CD1c-positive myeloid dendritic cell (primary cell): Measurements from ENCODE around the gene DNAH17.
A peak's percentile ranks its signal among the peaks of the same experiment; 100 is the strongest.
"Not testable (repeated sequence)": the region's sequence is repeated elsewhere in the genome, so short reads cannot be mapped to it uniquely, and the experiment has no call there.

Experiments used
- DNase-seq: peaks from one replicate; pipeline ENCODE4 v3.0.0-alpha.2; 2016; ENCODE audit errors: extremely low spot score

Gene DNAH17

DNA sequence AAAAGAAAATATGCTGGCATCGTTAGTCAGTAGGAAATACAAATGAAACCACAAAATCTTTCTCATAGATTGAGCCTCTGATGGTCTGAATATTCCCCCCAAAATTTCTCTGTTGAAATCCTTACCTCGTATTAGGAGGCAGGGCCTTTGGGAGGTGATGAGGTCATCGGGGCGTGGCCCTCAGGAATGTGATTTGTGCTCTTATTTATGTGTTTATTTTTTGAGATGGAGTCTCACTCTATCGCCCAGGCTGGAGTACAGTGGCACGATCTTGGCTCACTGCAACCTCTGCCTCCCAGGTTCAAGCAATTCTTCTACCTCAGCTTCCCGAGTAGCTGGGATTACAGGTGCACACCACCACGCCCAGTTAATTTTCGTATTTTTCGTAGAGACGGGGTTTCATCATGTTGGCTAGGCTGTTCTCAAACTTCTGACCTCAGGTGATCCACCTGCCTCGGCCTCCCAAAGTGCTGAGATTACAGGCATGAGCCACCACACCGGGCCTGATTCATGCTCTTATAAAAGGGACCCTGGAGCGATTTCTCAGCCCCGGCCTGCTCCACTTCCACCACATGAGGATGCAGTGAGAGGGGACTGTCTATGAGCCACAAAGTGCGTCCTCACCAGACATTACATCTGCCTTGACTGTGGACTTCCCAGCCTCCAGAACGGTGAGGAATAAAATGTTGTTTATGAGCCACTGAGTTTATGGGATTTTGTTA, 53.1 kb downstream of the DNAH17 start:
- no peak for DNase-seq

DNA sequence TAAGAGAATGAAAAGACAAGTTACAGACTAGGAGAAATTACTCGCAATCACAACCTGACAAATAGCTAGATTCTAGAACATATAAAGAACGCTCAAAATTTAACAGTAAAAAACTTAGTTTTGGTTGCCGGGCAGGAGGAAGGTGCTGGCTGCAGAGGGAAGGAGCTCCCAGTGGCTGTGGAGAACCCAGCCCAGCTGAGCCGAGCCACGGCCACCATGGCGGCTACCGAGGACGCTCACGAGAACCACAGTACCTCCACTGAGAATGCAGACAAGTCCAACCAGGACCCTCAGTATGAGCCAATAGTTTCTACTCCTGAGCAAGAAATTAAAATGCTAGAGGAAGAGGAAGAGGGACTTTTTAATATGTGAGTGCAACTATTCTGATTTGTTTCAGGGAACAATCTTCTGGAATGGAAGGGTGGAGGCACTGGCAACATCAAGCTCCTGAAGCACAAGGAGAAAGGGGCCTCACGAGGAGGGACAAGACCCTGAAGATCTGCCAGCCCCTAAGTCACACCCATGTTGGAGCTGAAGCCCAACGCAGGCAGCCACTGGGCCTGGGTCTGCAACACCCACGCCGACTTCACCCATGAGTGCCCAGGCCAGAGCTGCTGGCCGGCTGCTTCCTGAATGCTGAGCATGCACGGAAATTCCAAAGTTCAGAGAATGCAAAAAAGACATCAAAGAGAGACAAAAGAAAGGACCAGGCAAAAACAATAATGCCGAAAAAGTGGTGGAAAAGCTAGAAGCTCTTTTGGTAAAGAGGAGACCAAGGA, 55.0 kb downstream of the DNAH17 start:
- DNase-seq: no peak

DNA sequence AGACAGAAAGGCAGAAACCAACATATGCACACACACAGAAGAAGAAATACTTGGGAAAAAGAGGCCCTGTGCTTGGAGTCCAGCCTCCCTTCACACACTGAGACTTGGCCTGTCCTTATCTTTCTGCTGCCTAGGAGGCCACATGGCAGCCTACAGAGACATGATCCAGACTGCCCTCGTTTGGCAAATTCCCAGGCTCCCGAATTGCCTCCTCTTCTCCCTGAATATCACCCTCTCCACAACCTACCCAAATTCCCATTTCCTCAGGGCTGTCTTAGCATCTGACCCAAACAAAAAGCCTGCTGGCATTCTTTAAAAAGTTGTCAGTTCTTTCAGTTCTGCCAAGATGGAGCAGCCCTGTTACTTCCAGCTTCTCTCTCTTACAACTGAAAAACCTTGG, 59.8 kb downstream of the DNAH17 start:
- no peak for DNase-seq

DNA sequence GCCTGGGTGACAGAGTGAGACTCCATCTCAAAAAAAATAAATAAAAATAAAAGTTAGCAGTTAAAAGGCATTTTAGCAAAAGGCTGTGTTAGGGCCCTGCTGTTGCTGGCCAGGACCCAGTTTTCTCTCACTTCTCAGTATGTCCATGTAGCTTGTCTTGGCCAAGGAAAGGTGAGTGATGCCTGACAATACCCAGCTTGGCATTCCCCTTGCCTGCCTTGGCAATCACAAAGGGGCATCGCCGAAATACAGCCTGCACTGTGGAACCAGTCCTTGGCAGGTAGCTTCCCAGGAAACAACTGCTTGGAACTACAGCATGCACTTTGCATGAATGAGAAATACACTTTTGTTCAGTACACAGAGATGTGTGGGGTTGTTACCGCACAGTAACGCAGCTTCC, 61.7 kb downstream of the DNAH17 start:
- DNase-seq: no peak

DNA sequence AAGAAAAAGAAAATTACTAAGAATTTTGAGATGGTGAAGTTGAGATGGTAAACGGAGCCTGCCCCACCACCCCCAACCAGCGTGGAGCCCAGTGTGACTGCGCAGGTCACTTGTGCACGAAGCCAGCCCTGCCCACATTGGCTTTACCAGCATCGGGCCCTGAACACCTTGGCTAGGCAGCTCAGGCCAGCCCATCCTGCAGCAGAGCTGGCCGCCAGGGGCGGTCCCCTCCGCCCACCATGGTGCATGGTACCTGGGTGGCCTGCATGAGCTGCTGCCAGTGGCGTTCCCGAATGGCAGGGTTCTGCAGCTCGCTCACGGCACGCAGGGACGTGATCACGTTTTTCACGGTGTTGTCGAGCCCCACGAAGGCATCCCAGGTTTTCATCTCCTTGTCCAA, 62.7 kb downstream of the DNAH17 start:
- DNase-seq: no peak

DNA sequence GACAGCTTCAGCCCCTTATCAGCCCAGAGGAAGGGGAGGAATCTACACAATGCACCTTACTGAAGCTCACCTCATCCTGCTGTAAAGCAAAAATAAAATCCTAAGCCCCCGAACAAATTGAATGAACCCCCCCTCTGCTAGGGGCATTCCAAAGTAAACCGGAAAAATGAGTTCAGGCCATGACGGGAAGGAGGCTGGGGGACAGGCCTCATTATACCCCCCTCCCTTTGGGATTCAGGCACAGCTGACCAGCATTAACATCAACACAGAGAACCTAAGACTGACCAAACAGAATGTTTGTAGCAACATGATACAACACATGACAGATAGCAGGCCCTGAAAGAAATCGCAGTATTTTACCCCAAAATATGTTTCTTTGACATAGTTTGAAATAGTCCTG, 64.2 kb downstream of the DNAH17 start:
- no peak for DNase-seq

DNA sequence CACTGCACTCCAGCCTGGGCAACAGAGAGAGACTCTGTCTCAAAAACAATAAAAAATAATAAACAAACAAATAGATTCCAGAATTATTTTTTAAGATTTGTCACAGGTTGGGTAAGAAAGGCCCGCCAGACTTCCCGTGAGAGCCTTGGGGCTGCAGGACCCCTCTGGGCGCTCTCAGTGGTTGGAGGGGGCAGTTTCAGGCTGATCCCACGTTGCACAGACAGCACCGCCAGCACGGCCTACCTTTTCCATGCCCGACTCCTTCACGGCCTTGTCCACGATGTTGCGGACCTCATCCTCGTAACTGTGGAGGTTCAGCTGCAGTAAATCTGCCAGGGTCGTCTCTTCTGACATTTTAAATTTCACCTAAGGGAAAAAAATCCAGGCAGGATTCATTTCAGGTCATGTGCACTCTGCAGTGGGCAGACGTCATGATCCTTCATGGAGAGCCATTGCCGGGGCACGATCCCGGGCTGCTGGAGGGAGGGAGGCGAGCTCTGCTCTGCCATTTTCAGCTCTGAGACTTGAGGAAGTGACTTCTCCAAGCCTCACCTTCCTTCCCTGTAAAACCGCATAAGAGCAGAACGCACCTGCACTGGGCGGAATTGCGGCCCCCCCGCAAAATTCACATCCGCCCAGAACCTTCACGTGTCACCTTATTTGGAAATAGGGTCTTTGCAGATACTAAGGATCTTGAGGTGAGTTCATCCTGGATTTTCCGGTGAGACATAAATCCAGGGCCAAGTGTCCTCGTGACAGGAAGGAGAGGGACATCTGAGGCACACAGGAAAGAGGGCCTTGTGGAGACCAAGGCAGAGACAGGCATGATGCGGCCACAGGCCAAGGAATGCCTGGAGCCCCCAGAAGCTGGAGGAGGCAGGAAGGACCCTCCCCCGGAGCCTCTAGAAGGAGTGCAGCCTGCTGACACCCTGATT, 66.8 kb downstream of the DNAH17 start:
- no peak for DNase-seq

DNA sequence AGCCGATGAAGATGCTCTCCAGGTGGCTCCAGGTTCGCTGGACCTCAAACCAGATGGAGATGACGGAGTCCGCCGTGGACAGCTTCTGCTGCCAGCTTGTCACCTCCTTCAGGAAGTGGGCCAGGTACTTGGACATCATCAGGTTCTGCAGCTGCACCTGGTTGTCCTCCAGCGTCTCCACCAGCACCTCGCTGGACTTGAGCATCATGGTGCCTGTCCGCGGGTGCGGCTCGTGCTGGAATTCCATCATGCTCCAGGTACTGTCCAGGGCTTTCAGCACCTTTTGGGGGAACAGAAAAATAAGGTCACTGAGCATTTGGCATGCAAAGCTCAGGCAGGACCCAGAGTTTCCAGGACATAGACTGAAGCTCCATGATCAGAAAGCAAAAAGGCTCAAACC, 69.7 kb downstream of the DNAH17 start:
- no peak for DNase-seq

DNA sequence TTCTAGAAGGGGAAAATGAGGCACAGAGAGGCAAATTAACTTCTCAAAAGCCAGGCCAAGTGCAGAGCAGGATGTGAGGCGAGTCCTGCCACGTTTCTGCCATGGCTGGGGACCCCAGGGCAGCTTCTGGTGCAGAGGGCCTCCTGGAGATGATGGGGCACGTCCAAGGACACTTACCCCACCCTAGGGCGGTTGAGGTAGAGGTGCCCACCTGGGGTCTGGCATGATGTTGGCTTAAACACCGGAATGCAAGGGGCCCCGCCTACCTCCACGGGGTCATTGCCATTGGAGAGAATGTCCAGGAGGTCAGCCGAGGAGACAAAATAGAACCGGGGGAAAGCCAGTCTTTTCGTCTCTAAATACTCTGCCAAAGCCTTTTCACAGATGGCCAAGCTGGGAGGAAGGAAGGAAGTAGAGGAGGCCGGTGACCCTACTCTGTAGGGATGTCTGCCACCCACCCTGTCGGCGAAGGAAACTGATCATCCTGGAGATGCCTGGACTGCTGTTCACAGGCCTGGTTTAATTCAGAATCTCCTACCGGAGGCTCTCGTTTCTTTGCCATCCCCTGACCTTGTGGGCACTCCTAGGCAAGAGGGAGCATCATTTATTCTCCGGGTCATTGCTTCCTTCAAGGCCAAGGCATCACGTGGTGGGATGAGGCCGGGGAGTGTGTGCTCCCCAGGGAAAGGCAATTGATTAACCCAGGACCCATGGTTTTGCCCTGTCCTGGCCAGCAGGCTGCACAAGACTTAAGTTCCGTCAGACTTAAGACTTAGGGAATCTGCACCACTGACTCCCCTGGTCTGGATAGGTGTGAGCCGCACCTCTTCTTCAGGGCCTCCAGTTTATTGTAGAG, 70.5 kb downstream of the DNAH17 start:
- no peak for DNase-seq

DNA sequence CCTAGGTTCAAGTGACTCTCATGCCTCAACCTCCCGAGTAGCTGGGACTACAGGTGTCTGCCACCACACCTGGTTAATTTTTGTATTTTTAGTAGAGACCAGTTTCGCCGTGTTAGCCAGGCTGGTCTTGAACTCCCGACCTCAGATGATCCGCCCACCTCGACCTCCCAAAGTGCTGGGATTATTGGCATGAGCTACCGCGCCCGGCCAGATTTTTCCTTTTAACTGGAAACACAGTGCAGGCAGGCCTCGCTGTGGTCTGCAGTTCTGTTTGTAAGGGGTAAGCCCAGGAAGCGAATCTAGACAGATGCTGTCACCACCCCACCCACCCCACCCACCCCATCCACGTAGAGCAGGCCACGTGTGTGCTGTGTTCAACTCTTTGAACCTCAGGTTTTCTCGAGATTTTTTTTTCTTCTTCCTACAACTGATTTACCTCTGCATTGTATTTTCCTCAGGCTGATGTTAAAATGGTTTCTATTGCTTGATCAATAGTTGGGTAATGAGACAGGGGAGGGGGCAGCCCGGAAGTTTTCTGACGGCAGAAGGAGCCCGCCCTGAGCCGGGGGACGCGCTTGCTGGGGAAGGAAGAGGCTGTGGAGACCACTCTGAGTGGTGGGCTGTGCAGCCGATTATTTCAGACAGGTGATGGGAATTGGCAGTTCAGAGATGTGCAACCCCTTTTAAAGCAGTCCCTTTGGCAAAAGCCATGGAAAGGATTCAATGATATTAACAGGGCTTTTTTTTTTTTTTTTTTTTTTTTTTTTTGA, 72.9 kb downstream of the DNAH17 start:
- no peak for DNase-seq

DNA sequence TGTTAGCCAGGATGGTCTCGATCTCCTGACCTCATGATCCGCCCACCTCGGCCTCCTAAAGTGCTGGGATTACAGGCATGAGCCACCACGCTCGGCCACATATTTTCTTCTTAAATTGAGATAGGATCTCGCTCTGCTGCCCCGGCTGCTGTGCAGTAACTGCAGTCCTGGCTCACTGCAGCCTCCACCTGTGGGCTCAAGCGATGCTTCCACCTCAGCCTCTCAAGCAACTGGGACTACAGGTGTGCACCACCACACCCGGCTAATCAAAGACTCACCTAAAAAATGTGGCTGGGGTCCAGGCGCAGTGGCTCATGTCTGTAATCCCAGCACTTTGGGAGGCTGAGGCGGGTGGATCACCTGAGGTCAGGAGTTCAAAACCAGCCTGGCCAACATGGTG, 73.8 kb downstream of the DNAH17 start:
- DNase-seq: not testable (repeated sequence)

DNA sequence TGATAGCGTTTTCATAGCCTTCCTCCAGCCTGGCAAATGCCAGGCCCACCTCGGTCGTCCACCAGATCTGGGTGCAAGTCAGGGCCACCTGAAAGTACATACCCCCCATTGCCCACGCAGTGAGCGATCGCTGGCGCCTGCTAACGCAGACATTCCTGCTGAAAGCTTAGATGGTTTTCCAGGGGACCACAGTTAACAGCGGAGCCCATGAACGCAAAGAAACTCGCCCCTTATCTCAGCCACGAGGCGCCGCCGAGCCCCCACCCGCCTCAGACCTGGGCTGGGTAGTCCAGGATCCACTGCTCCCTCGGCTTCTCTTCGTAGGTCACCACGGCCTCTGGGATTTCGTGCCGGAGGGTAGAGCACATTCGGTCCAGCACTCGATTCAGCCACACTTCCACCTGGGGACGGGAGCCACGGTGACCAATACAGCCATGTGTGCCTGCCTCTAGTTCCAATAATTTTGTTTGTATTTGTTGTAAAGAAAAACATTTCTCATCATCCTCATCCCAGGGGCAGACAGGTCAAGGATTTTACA, 74.5 kb downstream of the DNAH17 start:
- DNase-seq: no peak

DNA sequence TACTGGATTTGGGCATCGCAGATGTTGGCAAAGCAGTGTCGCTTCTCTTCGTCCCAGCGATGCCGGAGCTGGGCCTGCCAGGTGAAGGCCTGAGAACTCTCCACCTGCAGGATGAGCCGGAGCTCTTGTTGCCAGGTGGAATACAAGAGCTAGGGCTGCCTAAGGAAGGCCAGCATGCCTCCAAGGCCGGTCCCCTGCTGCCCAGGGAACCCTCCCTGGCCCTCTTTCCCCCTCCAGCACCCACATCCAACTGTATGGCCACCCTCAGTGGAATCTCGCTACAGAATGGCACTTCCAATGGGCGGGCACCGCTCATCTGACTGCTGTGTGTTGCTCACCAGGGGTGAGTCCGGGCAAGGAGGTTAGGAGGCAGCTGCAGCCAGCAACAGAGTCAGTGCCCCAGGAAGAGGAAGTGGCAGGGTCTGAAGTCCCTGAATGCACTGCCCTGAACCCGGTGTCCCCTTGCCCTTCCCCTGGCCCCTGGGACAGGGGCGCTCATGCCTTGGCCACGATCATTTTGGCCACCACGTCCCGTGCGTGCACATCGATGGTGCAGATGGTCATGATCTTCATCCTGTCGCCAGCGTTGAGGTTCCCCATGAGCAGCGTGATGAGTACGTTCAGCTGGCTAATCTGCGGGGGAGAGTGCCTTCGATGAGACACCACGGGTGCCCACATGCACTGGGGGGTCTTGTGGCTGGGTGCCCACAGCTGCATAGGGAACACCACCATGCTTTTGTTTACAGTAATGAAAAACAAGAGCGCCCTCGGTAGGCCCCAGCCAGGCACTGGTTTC, 75.8 kb downstream of the DNAH17 start:
- DNase-seq: peak; percentile 2

DNA sequence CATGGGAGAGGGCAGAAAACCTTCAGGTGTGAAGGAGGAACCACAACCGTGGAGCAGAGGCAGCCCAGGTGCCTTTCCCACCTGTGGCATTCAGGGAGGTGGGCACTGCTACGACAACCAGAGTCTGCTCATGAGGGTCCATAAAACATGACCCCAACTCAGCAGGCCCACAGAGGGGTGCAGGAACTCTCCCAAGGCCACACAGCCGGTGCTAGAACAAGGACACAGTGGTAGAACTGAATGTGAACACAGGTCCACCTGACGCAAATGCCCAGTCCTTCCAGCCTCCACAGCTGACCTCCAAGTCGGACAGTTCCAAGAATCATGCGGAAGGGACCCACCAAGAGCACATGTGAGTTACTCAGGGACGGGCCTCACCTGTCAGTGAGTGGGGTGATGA, 76.4 kb downstream of the DNAH17 start:
- no peak for DNase-seq

DNA sequence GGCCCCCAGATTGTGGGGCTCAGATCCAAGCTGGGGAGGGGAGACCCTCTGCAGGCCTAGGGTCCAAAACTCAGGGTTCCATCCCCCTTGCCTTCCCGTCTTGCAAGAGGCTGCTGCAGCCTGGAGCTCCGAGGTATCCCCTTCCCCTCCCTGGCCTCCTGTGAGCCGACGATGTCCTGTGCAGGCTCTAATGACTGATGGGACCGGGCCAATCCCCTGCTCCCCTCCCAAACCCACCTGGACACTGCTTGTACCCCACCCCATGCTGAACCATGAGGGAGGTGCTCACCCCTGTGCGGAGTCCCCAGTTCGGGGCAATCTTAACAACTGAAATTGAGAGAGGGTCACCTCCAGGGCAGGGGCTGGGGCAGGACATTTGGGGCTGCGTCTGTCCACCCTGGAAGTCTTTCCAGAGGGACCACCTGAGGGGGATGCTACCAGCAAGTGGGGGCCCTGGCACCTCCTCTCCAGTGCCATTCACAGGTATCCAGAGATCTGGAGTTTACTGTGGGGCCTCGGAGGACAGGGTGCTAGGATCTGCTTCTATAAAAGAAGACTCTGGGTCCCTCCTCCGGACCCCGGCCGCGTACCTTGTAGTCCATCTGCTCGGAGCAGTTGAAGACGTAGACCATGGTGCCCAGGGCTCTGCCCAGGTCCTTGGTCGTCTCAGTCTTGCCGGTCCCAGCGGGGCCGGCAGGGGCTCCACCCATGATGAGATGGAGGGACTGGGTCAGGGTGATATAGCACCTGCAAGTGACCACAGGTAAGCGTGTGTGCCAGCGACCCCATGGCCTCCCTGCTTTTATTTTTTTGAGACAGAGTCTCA, 77.3 kb downstream of the DNAH17 start:
- no peak for DNase-seq

DNA sequence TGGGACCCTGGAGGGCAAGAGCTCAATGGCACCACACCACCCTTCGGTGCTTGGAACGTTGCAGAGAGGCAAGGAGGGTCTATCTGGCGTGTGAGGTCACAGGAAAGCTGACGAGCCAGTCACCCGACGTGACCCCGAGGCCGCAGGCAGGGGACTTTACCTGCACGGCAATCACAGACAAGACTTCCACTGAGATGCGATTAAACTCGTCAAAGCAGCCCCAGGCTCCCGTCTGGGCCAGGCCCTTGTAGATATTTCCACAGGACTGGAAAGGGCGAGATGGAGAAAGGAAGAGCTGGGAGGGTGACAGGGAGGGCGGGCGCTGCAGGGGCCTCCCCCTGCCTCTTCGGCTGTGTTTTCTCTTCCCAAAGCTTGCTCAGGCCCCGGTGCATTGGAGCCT, 78.3 kb downstream of the DNAH17 start:
- no peak for DNase-seq

DNA sequence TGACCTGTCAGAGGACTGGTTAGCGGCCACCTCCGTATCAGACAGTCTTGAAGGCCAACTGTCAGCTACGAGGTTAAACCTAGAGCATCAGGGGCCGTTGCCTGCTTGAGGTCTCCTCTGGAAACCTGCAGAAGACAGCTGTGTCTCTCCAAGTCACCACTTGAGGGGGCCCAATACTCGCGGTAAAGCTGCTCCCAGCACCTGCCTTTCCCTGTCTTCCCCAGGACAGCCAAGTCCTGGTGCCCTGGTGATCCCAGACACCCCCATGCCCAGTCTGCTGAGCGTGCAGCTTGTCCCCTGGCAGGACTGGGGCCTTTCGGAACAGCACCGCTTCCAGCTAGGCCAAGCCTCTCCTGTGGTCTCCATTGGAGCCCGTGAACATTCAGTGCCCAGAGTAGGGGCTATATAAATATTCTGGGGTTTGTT, 80.1 kb downstream of the DNAH17 start:
- peak; percentile 71 for DNase-seq

DNA sequence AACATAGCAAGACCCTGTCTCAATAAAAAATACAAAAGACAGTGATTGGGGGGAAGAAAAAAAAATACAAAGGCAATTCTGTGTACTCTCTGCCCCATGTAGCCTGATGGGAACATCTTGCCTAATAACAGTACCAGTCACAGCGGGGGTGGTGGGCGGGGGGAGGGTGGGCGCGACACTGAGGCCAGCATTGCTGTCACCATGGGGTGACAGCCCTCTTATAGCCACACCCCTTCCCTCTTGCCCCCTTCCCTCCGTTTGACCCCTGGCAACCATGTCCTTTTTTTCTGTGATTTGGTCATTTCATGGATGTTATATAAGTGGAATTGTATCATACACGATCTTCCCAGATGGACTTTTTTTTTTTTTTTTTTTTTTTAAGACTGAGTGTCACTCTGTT, 80.9 kb downstream of the DNAH17 start:
- DNase-seq: peak; percentile 38

DNA sequence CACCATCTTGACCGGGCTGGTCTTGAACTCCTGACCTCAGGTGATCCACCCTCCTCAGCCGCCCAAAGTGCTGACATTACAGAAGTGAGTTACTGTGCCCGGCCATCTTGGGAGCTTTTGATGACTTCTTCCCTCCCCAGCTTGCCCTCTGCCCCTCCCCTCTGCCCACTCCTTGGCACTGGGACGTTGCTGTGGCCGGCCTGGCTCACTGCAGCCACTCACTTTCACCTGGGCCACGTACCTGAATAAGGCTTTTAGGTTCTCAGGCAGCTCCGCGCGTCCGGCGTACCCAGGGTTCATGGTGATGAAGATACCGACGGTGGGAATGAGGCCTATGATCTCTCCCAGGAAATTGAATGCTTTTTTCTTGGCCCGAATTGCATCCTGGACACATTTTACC, 81.6 kb downstream of the DNAH17 start:
- DNase-seq: no peak
